Measurements from ENCODE around the gene OLR1. TPM values are rescaled to one million over a fixed set of nuclear protein-coding genes. Genes with fewer than 3 reads are reported as not detected.
A peak's percentile ranks its signal among the peaks of the same experiment; 100 is the strongest.
"Not testable (repeated sequence)": the region's sequence is repeated elsewhere in the genome, so short reads cannot be mapped to it uniquely, and the experiment has no call there.

The OLR1 gene
- polyA plus RNA-seq (2013), result 13.8 and 15.0 TPM in 2 replicates

DNA sequence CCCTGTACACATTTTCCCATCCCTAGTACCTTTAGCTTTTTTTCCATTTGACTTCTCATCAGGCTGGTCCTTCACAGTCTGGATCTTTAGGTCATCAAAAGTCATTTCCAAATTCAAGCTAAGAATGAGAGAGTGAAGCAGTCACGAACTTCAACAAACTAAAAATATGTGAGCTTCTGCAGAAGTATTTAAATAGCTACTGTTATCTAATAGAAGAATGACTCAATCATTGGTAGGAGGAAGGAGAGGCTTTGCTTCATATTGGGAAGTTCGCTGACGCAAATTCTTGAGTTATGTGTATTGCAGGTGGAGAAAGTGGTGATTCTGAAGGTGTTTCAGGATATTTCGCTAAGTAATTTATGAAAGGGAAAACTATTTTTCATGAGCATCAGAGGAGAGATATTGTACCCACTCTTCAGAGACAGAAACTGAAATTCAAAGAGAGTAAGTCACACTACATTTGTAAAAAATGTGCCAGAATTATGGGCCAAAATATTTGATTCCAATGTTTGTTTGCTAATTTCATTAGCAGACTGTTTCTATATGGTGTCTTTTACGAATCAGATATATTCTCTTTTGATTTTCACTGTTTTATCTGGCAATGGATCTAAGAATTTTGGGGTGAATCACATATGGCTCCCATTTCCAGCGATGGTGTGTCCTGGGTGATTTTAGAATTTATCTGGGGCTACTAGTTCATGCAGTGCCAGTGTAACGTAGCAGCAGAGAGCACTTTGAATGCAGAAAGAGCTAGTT, at the start of gene OLR1:
Gene OLR1 (minus strand): TSS at position 160 of the 756 bp plus-strand sequence. CDS start 55 bp downstream, at position 105.
- H2BK120ac ChIP-seq (ENCODE audit: insufficient read depth, low read length, poor library complexity), result no peak within 1 kb of the TSS
- H2AFZ ChIP-seq (ENCODE audit: insufficient read depth, low read length, poor library complexity), result no peak within 1 kb of the TSS
- no peak within 1 kb of the TSS for H4K8ac ChIP-seq (ENCODE audit: low read depth, low read length)
- no peaks in the 10 kb centered on the region for H3K9me3 ChIP-seq (ENCODE audit: insufficient read depth, low read depth, low read length)
- H3K14ac ChIP-seq (ENCODE audit: low read length), result no peak within 1 kb of the TSS
- no peak within 1 kb of the TSS for H2BK5ac ChIP-seq (ENCODE audit: low read depth, low read length, poor library complexity)
- no peak within 1 kb of the TSS for H3K4me2 ChIP-seq (ENCODE audit: low read length)
- no peak within 1 kb of the TSS for H4K12ac ChIP-seq (ENCODE audit: low read depth, low read length)
- H3K23ac ChIP-seq (ENCODE audit: low read length), result no peak within 1 kb of the TSS
- no CpG with 5 or more reads among the region's 7 CpGs for WGBS (ENCODE audit: extremely low coverage, insufficient coverage, insufficient read length)
- no peak within 1 kb of the TSS for H4K91ac ChIP-seq (ENCODE audit: low read depth, low read length)
- H3K4me3 ChIP-seq (ENCODE audit: low read depth, low read length), result no peak within 1 kb of the TSS
- H3K4me1 ChIP-seq (ENCODE audit: control insufficient read depth in 1 of 2, insufficient read depth in 2 of 2, low read length in 2 of 2), result peaks cover 0 to 5% of the 10 kb centered on the region in 2 experiments
- H2BK12ac ChIP-seq (ENCODE audit: low read length), result no peak within 1 kb of the TSS
- H3K27me3 ChIP-seq (ENCODE audit: insufficient read depth, low read length), result no peaks in the 10 kb centered on the region
- H2AK5ac ChIP-seq (ENCODE audit: low read length), result no peak within 1 kb of the TSS
- no peaks in the 10 kb centered on the region for H3K36me3 ChIP-seq (ENCODE audit: control insufficient read depth in 1 of 2, insufficient read depth in 2 of 2, low read length in 2 of 2)
- no peak within 1 kb of the TSS for H3K27ac ChIP-seq (ENCODE audit: low read depth, low read length)
- H3K18ac ChIP-seq (ENCODE audit: low read length), result no peak within 1 kb of the TSS
- H3K79me2 ChIP-seq (ENCODE audit: control insufficient read depth, insufficient read depth, low read length, poor library complexity), result no peaks in the 10 kb centered on the region
- peaks cover 5% of the 10 kb centered on the region for H3K79me1 ChIP-seq (ENCODE audit: low read length)
- H3K4ac ChIP-seq (ENCODE audit: low read depth, low read length), result no peak within 1 kb of the TSS
- H3K9ac ChIP-seq (ENCODE audit: low read length), result no peak within 1 kb of the TSS
- peak; percentile 71 to 91 for DNase-seq

GRCh38 chr12:10220398-10221077, 48.6 kb upstream of the OLR1 start:
- Histone ChIP-seq H4K12ac (ENCODE audit: low read depth, low read length) (no peak overlapping the region), H3K4me2 (ENCODE audit: low read length) (no peak overlapping the region), H3K27ac (ENCODE audit: low read depth, low read length) (no peak overlapping the region), H2AK5ac (ENCODE audit: low read length) (no peak overlapping the region), H3K4ac (ENCODE audit: low read depth, low read length) (no peak overlapping the region), H3K4me3 (ENCODE audit: low read depth, low read length) (no peak overlapping the region), H2BK5ac (ENCODE audit: low read depth, low read length, poor library complexity) (no peak overlapping the region), H3K27me3 (ENCODE audit: insufficient read depth, low read length) (no peaks in the 10 kb centered on the region), H3K18ac (ENCODE audit: low read length) (no peak overlapping the region), H4K8ac (ENCODE audit: low read depth, low read length) (no peak overlapping the region), H4K91ac (ENCODE audit: low read depth, low read length) (no peak overlapping the region), H2BK120ac (ENCODE audit: insufficient read depth, low read length, poor library complexity) (no peak overlapping the region), H3K23ac (ENCODE audit: low read length) (no peak overlapping the region), H2AFZ (ENCODE audit: insufficient read depth, low read length, poor library complexity) (no peak overlapping the region), H3K9me3 (ENCODE audit: insufficient read depth, low read depth, low read length) (no peaks in the 10 kb centered on the region), H2BK12ac (ENCODE audit: low read length) (no peak overlapping the region), H3K36me3 (ENCODE audit: control insufficient read depth in 1 of 2, insufficient read depth in 2 of 2, low read length in 2 of 2) (peaks cover 22 to 41% of the 10 kb centered on the region in 2 experiments), H3K9ac (ENCODE audit: low read length) (no peak overlapping the region), H3K14ac (ENCODE audit: low read length) (no peak overlapping the region), H3K79me1 (ENCODE audit: low read length) (no peaks in the 10 kb centered on the region), H3K4me1 (ENCODE audit: control insufficient read depth in 1 of 2, insufficient read depth in 2 of 2, low read length in 2 of 2) (peaks cover 0 to under 1% of the 10 kb centered on the region in 2 experiments), H3K79me2 (ENCODE audit: control insufficient read depth, insufficient read depth, low read length, poor library complexity) (no peaks in the 10 kb centered on the region)
- no CpG with 5 or more reads among the region's 8 CpGs for WGBS (ENCODE audit: extremely low coverage, insufficient coverage, insufficient read length)
- DNase-seq, result peak; percentile 83 to 88

GRCh38 chr12:10218021-10218420, 46.1 kb upstream of the OLR1 start:
- Histone ChIP-seq H3K27ac (ENCODE audit: low read depth, low read length) (no peak overlapping the region), H3K79me2 (ENCODE audit: control insufficient read depth, insufficient read depth, low read length, poor library complexity) (peaks cover 3% of the 10 kb centered on the region), H2BK12ac (ENCODE audit: low read length) (no peak overlapping the region), H3K23ac (ENCODE audit: low read length) (no peak overlapping the region), H3K36me3 (ENCODE audit: control insufficient read depth in 1 of 2, insufficient read depth in 2 of 2, low read length in 2 of 2) (peaks cover 15 to 31% of the 10 kb centered on the region in 2 experiments), H3K18ac (ENCODE audit: low read length) (no peak overlapping the region), H4K12ac (ENCODE audit: low read depth, low read length) (no peak overlapping the region), H2BK5ac (ENCODE audit: low read depth, low read length, poor library complexity) (no peak overlapping the region), H3K9me3 (ENCODE audit: insufficient read depth, low read depth, low read length) (no peaks in the 10 kb centered on the region), H3K9ac (ENCODE audit: low read length) (no peak overlapping the region), H3K14ac (ENCODE audit: low read length) (no peak overlapping the region), H3K4me3 (ENCODE audit: low read depth, low read length) (no peak overlapping the region), H2AK5ac (ENCODE audit: low read length) (no peak overlapping the region), H4K91ac (ENCODE audit: low read depth, low read length) (no peak overlapping the region), H2BK120ac (ENCODE audit: insufficient read depth, low read length, poor library complexity) (no peak overlapping the region), H3K4me2 (ENCODE audit: low read length) (no peak overlapping the region), H3K79me1 (ENCODE audit: low read length) (peaks cover 7% of the 10 kb centered on the region), H2AFZ (ENCODE audit: insufficient read depth, low read length, poor library complexity) (no peak overlapping the region), H3K4ac (ENCODE audit: low read depth, low read length) (no peak overlapping the region), H3K4me1 (ENCODE audit: control insufficient read depth in 1 of 2, insufficient read depth in 2 of 2, low read length in 2 of 2) (peaks cover 2 to 7% of the 10 kb centered on the region in 2 experiments), H4K8ac (ENCODE audit: low read depth, low read length) (no peak overlapping the region), H3K27me3 (ENCODE audit: insufficient read depth, low read length) (no peaks in the 10 kb centered on the region)
- WGBS (ENCODE audit: extremely low coverage, insufficient coverage, insufficient read length), result no CpG with 5 or more reads among the region's 6 CpGs
- DNase-seq, result peak in 1 of 2 donors; percentile 56

DNA sequence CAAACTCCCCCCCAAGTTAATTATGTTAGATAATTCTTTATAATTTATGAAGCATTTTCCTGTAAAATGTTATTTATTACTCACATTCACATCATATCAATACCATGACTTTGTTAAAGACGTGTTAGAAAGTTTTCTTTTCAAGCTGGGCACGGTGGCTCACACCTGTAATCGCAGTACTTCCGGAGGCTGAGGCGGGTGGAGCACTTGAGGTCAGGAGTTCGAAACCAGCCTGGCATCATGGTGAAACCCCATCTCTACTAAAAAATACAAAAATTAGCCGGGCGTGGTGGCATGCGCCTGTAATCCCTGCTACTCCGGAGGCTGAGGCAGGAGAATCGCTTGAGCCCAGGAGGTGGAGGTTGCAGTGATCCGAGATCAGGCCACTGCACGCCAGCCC, 44.0 kb upstream of the OLR1 start:
- not testable (repeated sequence) for H4K91ac ChIP-seq (ENCODE audit: low read depth, low read length); H3K4me2 ChIP-seq (ENCODE audit: low read length); H3K27ac ChIP-seq (ENCODE audit: low read depth, low read length); H3K4me1 ChIP-seq (ENCODE audit: control insufficient read depth in 1 of 2, insufficient read depth in 2 of 2, low read length in 2 of 2); H3K79me2 ChIP-seq (ENCODE audit: control insufficient read depth, insufficient read depth, low read length, poor library complexity); H2AK5ac ChIP-seq (ENCODE audit: low read length); H3K14ac ChIP-seq (ENCODE audit: low read length); H3K23ac ChIP-seq (ENCODE audit: low read length); H4K8ac ChIP-seq (ENCODE audit: low read depth, low read length); H2BK12ac ChIP-seq (ENCODE audit: low read length); H4K12ac ChIP-seq (ENCODE audit: low read depth, low read length); H3K18ac ChIP-seq (ENCODE audit: low read length); H2AFZ ChIP-seq (ENCODE audit: insufficient read depth, low read length, poor library complexity); H2BK120ac ChIP-seq (ENCODE audit: insufficient read depth, low read length, poor library complexity); H3K27me3 ChIP-seq (ENCODE audit: insufficient read depth, low read length); H2BK5ac ChIP-seq (ENCODE audit: low read depth, low read length, poor library complexity); H3K4me3 ChIP-seq (ENCODE audit: low read depth, low read length); H3K4ac ChIP-seq (ENCODE audit: low read depth, low read length); H3K9ac ChIP-seq (ENCODE audit: low read length); DNase-seq; H3K9me3 ChIP-seq (ENCODE audit: insufficient read depth, low read depth, low read length)
- Histone ChIP-seq H3K79me1 (ENCODE audit: low read length) (peaks cover 11% of the 10 kb centered on the region), H3K36me3 (ENCODE audit: control insufficient read depth in 1 of 2, insufficient read depth in 2 of 2, low read length in 2 of 2) (peaks cover 7 to 16% of the 10 kb centered on the region in 2 experiments)
- no CpG with 5 or more reads among the region's 13 CpGs for WGBS (ENCODE audit: extremely low coverage, insufficient coverage, insufficient read length)
